ENCODE data around the gene HVCN1.
"Not testable (repeated sequence)": the region's sequence is repeated elsewhere in the genome, so short reads cannot be mapped to it uniquely, and the experiment has no call there.

The HVCN1 gene

DNA sequence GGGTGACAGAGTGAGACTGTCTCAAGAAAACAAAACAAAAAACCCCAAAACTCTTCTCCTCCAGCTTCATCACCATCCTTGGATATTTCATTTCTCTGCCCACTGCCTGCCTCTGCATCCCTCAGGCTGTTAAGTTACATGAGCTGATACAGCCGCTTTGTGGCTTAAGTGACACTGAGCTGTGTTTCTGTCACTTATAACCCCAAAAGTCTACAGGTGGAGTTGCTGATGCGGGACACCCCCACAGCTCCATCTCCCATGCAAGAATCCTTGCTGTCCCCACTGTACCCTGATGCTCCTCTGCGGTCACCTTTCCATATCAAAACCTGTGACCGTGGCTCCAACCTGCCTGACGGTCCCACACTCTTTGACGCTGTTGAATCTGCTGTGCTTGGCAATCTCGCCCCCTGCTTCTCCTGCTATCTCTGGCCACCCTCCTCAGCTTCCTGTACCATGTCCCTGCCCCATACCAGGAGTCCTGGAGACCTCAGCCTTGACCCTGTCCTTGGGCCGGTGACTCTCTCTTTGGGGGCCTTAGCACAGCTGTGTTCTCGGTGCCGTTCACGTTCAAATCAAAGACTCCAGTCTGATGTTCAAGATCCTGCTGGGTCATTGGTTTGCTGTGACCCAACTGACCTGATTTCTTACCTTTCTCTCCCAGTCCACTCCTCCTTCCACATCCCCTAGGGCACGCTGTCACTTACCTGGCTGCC lies 20.3 kb downstream of the HVCN1 start:
- Histone ChIP-seq H3K27ac (ENCODE audit: low read length) (no peak overlapping the region), H3K27me3 (ENCODE audit: control insufficient read depth in 1 of 2, insufficient read depth in 2 of 2, low read length in 2 of 2) (no peaks in the 10 kb centered on the region), H3K4me3 (ENCODE audit: low read length in 2 of 2) (no peak overlapping the region), H3K9ac (ENCODE audit: low read length in 2 of 2) (no peak overlapping the region), H3K9me3 (ENCODE audit: control insufficient read depth in 2 of 2, low read length in 2 of 2) (peaks cover 4 to 5% of the 10 kb centered on the region in 2 donors), H3K4me1 (ENCODE audit: control insufficient read depth, insufficient read depth, low read length) (no peaks in the 10 kb centered on the region), H3K36me3 (ENCODE audit: control insufficient read depth in 2 of 2, insufficient read depth in 2 of 2, low read length in 2 of 2) (peaks cover 0 to 2% of the 10 kb centered on the region in 2 donors)

DNA sequence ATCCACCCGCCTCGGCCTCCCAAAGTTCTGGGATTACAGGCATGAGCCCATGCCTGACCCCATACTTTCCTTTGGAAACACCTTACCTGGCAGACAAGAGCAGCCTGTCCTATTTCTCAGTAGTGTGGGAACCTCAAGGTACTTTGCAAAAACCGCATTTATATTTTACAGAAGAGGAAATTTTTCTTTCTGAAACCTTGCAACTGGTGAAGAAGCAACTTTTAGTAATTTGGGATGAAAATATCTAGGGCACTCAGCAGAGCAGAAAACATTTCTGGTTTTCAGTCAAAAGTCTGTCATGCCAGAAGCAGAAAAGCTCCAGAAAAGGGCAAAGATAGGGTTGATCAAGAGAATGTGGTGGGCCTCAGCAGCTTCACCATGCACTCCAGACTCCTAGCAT lies 21.2 kb downstream of the HVCN1 start:
- H3K9me3 ChIP-seq (ENCODE audit: control insufficient read depth in 2 of 2, low read length in 2 of 2), result peaks cover 4 to 5% of the 10 kb centered on the region in 2 donors

GRCh38 chr12:110666892-110667291 lies 22.0 kb downstream of the HVCN1 start:
- Histone ChIP-seq H3K4me1 (ENCODE audit: control insufficient read depth, insufficient read depth, low read length) (no peaks in the 10 kb centered on the region), H3K9ac (ENCODE audit: low read length in 2 of 2) (no peak overlapping the region), H3K4me3 (ENCODE audit: low read length in 2 of 2) (no peak overlapping the region), H3K9me3 (ENCODE audit: control insufficient read depth in 2 of 2, low read length in 2 of 2) (peaks cover 4 to 5% of the 10 kb centered on the region in 2 donors), H3K36me3 (ENCODE audit: control insufficient read depth in 2 of 2, insufficient read depth in 2 of 2, low read length in 2 of 2) (peaks cover 0 to 2% of the 10 kb centered on the region in 2 donors), H3K27ac (ENCODE audit: low read length) (no peak overlapping the region), H3K27me3 (ENCODE audit: control insufficient read depth in 1 of 2, insufficient read depth in 2 of 2, low read length in 2 of 2) (no peaks in the 10 kb centered on the region)

More for the DNA sequence above, 21.2 kb downstream of the HVCN1 start:
- Histone ChIP-seq H3K36me3 (ENCODE audit: control insufficient read depth in 2 of 2, insufficient read depth in 2 of 2, low read length in 2 of 2) (peaks cover 0 to 2% of the 10 kb centered on the region in 2 donors), H3K27ac (ENCODE audit: low read length) (no peak overlapping the region), H3K9ac (ENCODE audit: low read length in 2 of 2) (no peak overlapping the region), H3K4me1 (ENCODE audit: control insufficient read depth, insufficient read depth, low read length) (no peaks in the 10 kb centered on the region), H3K27me3 (ENCODE audit: control insufficient read depth in 1 of 2, insufficient read depth in 2 of 2, low read length in 2 of 2) (no peaks in the 10 kb centered on the region), H3K4me3 (ENCODE audit: low read length in 2 of 2) (no peak overlapping the region)

DNA sequence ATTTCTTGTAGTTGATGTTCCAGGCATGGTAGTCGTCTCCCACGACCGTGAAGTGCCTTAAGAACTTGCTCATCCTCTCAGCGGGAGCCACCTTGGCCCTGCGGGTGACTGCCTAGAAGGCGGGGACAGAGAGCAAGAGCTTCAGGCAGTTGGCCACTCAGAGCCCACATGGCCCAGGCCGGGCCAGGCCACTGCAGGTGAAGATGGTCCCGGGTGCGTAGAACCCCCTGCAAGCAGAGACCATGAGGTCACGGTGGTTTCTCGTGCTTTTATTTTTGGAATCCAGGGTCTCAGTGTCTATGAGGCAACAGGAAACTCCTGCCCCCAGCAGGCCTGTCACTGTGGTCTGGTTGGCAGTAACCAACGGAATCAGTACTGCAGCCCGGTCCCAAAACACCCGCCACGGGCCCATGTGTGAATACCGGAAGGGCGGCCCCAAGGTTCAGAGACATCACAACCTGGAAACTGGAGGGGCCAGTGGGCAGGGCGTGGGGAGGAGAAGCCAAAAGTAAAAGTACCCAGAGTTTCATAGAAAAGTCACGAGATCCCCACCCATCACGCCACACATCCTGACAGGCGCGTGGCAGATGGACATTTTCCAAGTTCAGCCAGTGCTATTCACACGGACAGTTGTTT lies 27.5 kb downstream of the HVCN1 start:
- Histone ChIP-seq H3K4me1 (ENCODE audit: control insufficient read depth, insufficient read depth, low read length) (no peaks in the 10 kb centered on the region), H3K4me3 (ENCODE audit: low read length in 2 of 2) (no peak overlapping the region), H3K27me3 (ENCODE audit: control insufficient read depth in 1 of 2, insufficient read depth in 2 of 2, low read length in 2 of 2) (no peaks in the 10 kb centered on the region), H3K9ac (ENCODE audit: low read length in 2 of 2) (no peak overlapping the region), H3K27ac (ENCODE audit: low read length) (no peak overlapping the region), H3K36me3 (ENCODE audit: control insufficient read depth in 2 of 2, insufficient read depth in 2 of 2, low read length in 2 of 2) (peaks cover 0 to 5% of the 10 kb centered on the region in 2 donors), H3K9me3 (ENCODE audit: control insufficient read depth in 2 of 2, low read length in 2 of 2) (peaks cover 3 to 4% of the 10 kb centered on the region in 2 donors)

- Histone ChIP-seq H3K4me1 (ENCODE audit: control insufficient read depth, insufficient read depth, low read length) (no peaks in the 10 kb centered on the region), H3K9ac (ENCODE audit: low read length in 2 of 2) (no peak overlapping the region), H3K9me3 (ENCODE audit: control insufficient read depth in 2 of 2, low read length in 2 of 2) (no peaks in the 10 kb centered on the region), H3K4me3 (ENCODE audit: low read length in 2 of 2) (no peak overlapping the region), H3K36me3 (ENCODE audit: control insufficient read depth in 2 of 2, insufficient read depth in 2 of 2, low read length in 2 of 2) (peaks cover 4 to 9% of the 10 kb centered on the region in 2 donors), H3K27me3 (ENCODE audit: control insufficient read depth in 1 of 2, insufficient read depth in 2 of 2, low read length in 2 of 2) (no peaks in the 10 kb centered on the region), H3K27ac (ENCODE audit: low read length) (no peak overlapping the region)
Observed at GRCh38 chr12:110658878-110659277, 30.0 kb downstream of the HVCN1 start.

DNA sequence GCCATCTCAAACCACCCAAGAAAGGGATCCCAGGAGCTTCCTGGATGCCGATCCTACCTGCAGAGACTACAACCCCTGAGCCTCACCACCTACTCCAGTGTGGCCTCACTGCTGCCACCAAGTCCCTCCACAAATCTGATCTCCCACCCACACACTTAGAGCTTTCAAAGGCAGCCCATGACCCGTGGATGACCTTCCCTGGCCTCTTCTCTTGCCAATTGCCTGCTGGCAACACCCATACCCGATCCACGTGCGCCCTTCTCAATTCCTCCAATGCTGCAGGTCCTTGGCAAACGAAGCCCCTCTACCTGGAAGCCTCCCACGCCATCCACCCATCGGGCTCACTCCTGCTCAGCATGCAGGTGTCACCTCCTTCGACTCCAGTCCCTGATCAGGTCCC lies 30.7 kb downstream of the HVCN1 start:
- no peaks in the 10 kb centered on the region for H3K27me3 ChIP-seq (ENCODE audit: control insufficient read depth in 1 of 2, insufficient read depth in 2 of 2, low read length in 2 of 2)
- no peaks in the 10 kb centered on the region for H3K4me1 ChIP-seq (ENCODE audit: control insufficient read depth, insufficient read depth, low read length)
- no peak overlapping the region for H3K4me3 ChIP-seq (ENCODE audit: low read length in 2 of 2)
- peaks cover 4 to 9% of the 10 kb centered on the region in 2 donors for H3K36me3 ChIP-seq (ENCODE audit: control insufficient read depth in 2 of 2, insufficient read depth in 2 of 2, low read length in 2 of 2)
- H3K27ac ChIP-seq (ENCODE audit: low read length), result no peak overlapping the region
- no peaks in the 10 kb centered on the region for H3K9me3 ChIP-seq (ENCODE audit: control insufficient read depth in 2 of 2, low read length in 2 of 2)
- no peak overlapping the region for H3K9ac ChIP-seq (ENCODE audit: low read length in 2 of 2)

DNA sequence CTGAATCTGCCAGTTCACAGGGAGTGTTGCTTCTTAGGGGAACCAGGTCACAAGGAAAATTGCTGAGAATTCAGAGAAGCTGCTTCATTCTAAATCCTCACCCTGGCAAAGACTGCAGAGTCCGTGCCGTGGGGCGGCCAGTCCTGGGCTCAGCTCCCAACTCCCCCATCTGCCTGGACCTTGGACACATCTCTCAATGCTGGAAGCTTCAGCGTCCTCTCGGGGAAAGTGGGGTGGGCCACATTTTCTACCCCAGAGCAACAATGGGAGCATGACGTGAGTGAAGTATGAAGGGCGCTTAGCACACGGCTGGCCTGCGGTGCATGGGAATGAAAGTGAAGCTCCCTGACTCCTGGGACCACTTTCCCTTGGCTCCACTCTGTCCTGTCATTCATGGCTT lies 31.2 kb downstream of the HVCN1 start:
- no peaks in the 10 kb centered on the region for H3K9me3 ChIP-seq (ENCODE audit: control insufficient read depth in 2 of 2, low read length in 2 of 2)
- H3K27me3 ChIP-seq (ENCODE audit: control insufficient read depth in 1 of 2, insufficient read depth in 2 of 2, low read length in 2 of 2), result no peaks in the 10 kb centered on the region
- no peak overlapping the region for H3K27ac ChIP-seq (ENCODE audit: low read length)
- peak overlapping the region in 1 of 2 donors; percentile 8 for H3K4me3 ChIP-seq (ENCODE audit: low read length in 2 of 2)
- H3K36me3 ChIP-seq (ENCODE audit: control insufficient read depth in 2 of 2, insufficient read depth in 2 of 2, low read length in 2 of 2), result peaks cover 4 to 9% of the 10 kb centered on the region in 2 donors
- no peak overlapping the region for H3K9ac ChIP-seq (ENCODE audit: low read length in 2 of 2)
- no peaks in the 10 kb centered on the region for H3K4me1 ChIP-seq (ENCODE audit: control insufficient read depth, insufficient read depth, low read length)

DNA sequence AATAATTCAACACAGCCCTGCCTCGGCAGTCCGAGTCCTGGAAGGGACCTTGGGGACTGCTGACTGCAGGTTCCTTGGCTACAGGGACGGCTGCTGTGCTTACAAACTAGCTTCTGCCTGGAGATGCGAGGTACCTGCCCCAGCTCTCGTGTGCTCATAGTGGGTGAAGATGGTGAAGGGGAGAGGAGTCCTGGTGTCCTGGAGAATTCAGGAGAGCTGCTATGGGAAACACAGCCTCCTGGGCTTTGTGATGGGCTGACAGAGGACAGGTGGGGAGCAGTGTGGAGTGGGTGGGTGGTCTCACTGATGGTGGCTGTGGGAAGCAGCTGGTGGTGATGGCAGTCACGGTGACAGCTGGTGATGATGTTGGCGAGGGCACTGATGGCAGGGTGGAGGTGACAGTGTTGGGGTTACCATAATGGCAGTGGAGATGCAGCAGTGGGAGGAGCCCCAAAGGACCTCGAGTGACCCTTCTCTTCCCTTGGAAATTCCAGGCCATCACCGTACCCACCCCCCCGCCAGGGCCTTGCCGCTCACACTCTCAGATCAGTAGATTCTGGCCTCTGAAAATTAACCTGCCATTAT lies 32.8 kb downstream of the HVCN1 start:
- peaks cover 4 to 15% of the 10 kb centered on the region in 2 donors for H3K36me3 ChIP-seq (ENCODE audit: control insufficient read depth in 2 of 2, insufficient read depth in 2 of 2, low read length in 2 of 2)
- no peak overlapping the region for H3K9ac ChIP-seq (ENCODE audit: low read length in 2 of 2)
- H3K27me3 ChIP-seq (ENCODE audit: control insufficient read depth in 1 of 2, insufficient read depth in 2 of 2, low read length in 2 of 2), result no peaks in the 10 kb centered on the region
- no peak overlapping the region for H3K27ac ChIP-seq (ENCODE audit: low read length)
- no peaks in the 10 kb centered on the region for H3K9me3 ChIP-seq (ENCODE audit: control insufficient read depth in 2 of 2, low read length in 2 of 2)
- H3K4me1 ChIP-seq (ENCODE audit: control insufficient read depth, insufficient read depth, low read length), result no peaks in the 10 kb centered on the region
- H3K4me3 ChIP-seq (ENCODE audit: low read length in 2 of 2), result no peak overlapping the region

DNA sequence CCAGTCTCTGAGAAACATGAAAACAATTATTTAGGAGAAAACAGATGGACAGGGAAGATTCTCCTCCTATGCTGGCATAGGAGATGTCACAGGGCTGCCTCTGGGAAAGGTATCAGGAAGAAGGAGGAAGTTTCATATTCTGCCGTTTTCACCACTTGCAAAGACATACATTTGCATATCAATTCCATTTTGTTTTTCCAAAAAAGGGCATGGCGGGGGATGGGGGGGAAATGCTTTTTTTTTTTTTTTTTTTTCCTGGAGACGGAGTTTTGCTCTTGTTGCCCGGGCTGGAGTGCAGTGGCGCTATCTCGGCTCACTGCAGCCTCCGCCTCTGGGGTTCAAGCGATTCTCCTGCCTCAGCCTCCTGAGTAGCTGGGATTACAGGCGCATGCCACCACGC lies 34.7 kb downstream of the HVCN1 start:
- not testable (repeated sequence) for H3K27me3 ChIP-seq (ENCODE audit: control insufficient read depth in 1 of 2, insufficient read depth in 2 of 2, low read length in 2 of 2); H3K4me3 ChIP-seq (ENCODE audit: low read length in 2 of 2); H3K27ac ChIP-seq (ENCODE audit: low read length); H3K9ac ChIP-seq (ENCODE audit: low read length in 2 of 2); H3K4me1 ChIP-seq (ENCODE audit: control insufficient read depth, insufficient read depth, low read length); H3K9me3 ChIP-seq (ENCODE audit: control insufficient read depth in 2 of 2, low read length in 2 of 2)
- peaks cover 8 to 15% of the 10 kb centered on the region in 2 donors for H3K36me3 ChIP-seq (ENCODE audit: control insufficient read depth in 2 of 2, insufficient read depth in 2 of 2, low read length in 2 of 2)

GRCh38 chr12:110649341-110649847 lies 39.5 kb downstream of the HVCN1 start:
- Histone ChIP-seq H3K4me3 (ENCODE audit: low read length in 2 of 2) (no peak overlapping the region), H3K9me3 (ENCODE audit: control insufficient read depth in 2 of 2, low read length in 2 of 2) (no peaks in the 10 kb centered on the region), H3K36me3 (ENCODE audit: control insufficient read depth in 2 of 2, insufficient read depth in 2 of 2, low read length in 2 of 2) (peaks cover 23 to 33% of the 10 kb centered on the region in 2 donors), H3K27ac (ENCODE audit: low read length) (no peak overlapping the region), H3K27me3 (ENCODE audit: control insufficient read depth in 1 of 2, insufficient read depth in 2 of 2, low read length in 2 of 2) (no peaks in the 10 kb centered on the region), H3K9ac (ENCODE audit: low read length in 2 of 2) (no peak overlapping the region), H3K4me1 (ENCODE audit: control insufficient read depth, insufficient read depth, low read length) (no peaks in the 10 kb centered on the region)

All from stomach smooth muscle (tissue), 2 donors.